HepG2 (cell line): Measurements from ENCODE around the gene TTBK2. TPM values are rescaled to one million over a fixed set of nuclear protein-coding genes. Genes with fewer than 3 reads are reported as not detected.

Source experiments
- CHD4 ChIP-seq: fragments of 200-600 bp; sonication (generic); IDR thresholded peaks from 2 replicates; pipeline ENCODE4 v1.7.0; 2017; ENCODE audit warnings: mild to moderate bottlenecking, low read length, borderline replicate concordance
- DR1 ChIP-seq: sonication (generic); formaldehyde crosslinking; IDR thresholded peaks from 2 replicates; pipeline ENCODE4 v1.8.0; 2021; ENCODE audit warnings: mild to moderate bottlenecking, missing genetic modification reagents, inconsistent platforms
- ELF3 ChIP-seq: IDR thresholded peaks from 2 replicates; pipeline ENCODE4 v1.6.1; 2016; ENCODE audit warnings: missing genetic modification reagents, missing compliant biosample characterization
- EZH2 ChIP-seq: conservative IDR thresholded peaks from 2 replicates; pipeline ENCODE4 v1.6.1; 2012; ENCODE audit warnings: mild to moderate bottlenecking, low read depth, low read length, moderate library complexity
- GATAD1 ChIP-seq: IDR thresholded peaks from 2 replicates; pipeline ENCODE4 v1.6.1; 2016; ENCODE audit warnings: missing genetic modification reagents, missing compliant biosample characterization
- LCORL ChIP-seq, 2 experiments: fragments of 450-650 bp in 1 of 2; sonication (generic) in 1 of 2; formaldehyde crosslinking in 1 of 2; IDR thresholded peaks; 2 replicates each; pipeline versions ENCODE4 v1.5.0 to v1.6.1; 2017 to 2020; ENCODE audit warnings: antibody characterized with exemption in 1 of 2, missing genetic modification reagents in 1 of 2
- MATR3 ChIP-seq: sonication (generic); formaldehyde crosslinking; IDR thresholded peaks from 2 replicates; pipeline ENCODE4 v1.4.0; 2020; ENCODE audit warnings: missing genetic modification reagents
- MBD4 ChIP-seq: IDR thresholded peaks from 2 replicates; pipeline ENCODE4 v1.6.1; 2012; ENCODE audit warnings: low read length, inconsistent platforms, borderline replicate concordance
- MTA1 ChIP-seq: sonication (generic); formaldehyde crosslinking; IDR thresholded peaks from 2 replicates; pipeline ENCODE4 v1.4.0; 2020; ENCODE audit warnings: missing genetic modification reagents, mild to moderate bottlenecking, borderline replicate concordance
- MYC ChIP-seq: sonication (generic); formaldehyde crosslinking; IDR thresholded peaks from 2 replicates; pipeline ENCODE4 v1.9.0; 2021; ENCODE audit warnings: missing genetic modification reagents, borderline replicate concordance
- MYNN ChIP-seq: sonication (generic); formaldehyde crosslinking; IDR thresholded peaks from 2 replicates; pipeline ENCODE4 v1.4.0; 2020; ENCODE audit warnings: mild to moderate bottlenecking, low read depth, missing genetic modification reagents
- NR1H2 ChIP-seq: sonication (generic); formaldehyde crosslinking; IDR thresholded peaks from 2 replicates; pipeline ENCODE4 v1.8.1; 2022; ENCODE audit warnings: low read depth, missing genetic modification reagents, borderline replicate concordance
- PHF8 ChIP-seq: sonication (generic); formaldehyde crosslinking; IDR thresholded peaks from 2 replicates; pipeline ENCODE4 v1.5.0; 2020; ENCODE audit warnings: missing genetic modification reagents
- PRPF4 ChIP-seq: fragments of 200-400 bp; formaldehyde crosslinking; IDR thresholded peaks from 2 replicates; pipeline ENCODE4 v1.6.1; 2016; ENCODE audit warnings: low read length, low read depth; ENCODE audit not compliant: poor library complexity, severe bottlenecking
- TEAD3 ChIP-seq: optimal IDR thresholded peaks from 2 replicates; pipeline ENCODE3; 2016; ENCODE audit warnings: borderline replicate concordance
- TFAP4 ChIP-seq: sonication (generic); IDR thresholded peaks from 2 replicates; pipeline ENCODE4 v1.6.1; 2016; ENCODE audit warnings: low read depth, borderline replicate concordance
- WIZ ChIP-seq: sonication (generic); formaldehyde crosslinking; IDR thresholded peaks from 2 replicates; pipeline ENCODE4 v1.5.1; 2020; ENCODE audit warnings: mild to moderate bottlenecking, missing genetic modification reagents
- ZFP36L1 ChIP-seq: sonication (generic); formaldehyde crosslinking; IDR thresholded peaks from 2 replicates; pipeline ENCODE4 v1.8.0; 2022; ENCODE audit warnings: mild to moderate bottlenecking, missing genetic modification reagents, moderate library complexity
- ZFP41 ChIP-seq: sonication (generic); formaldehyde crosslinking; IDR thresholded peaks from 2 replicates; pipeline ENCODE4 v1.4.0; 2020; ENCODE audit warnings: mild to moderate bottlenecking, missing genetic modification reagents, borderline replicate concordance
- ZNF121 ChIP-seq: sonication (generic); formaldehyde crosslinking; IDR thresholded peaks from 2 replicates; pipeline ENCODE4 v1.5.0; 2020; ENCODE audit warnings: mild to moderate bottlenecking, missing genetic modification reagents
- ZNF138 ChIP-seq: sonication (generic); formaldehyde crosslinking; IDR thresholded peaks from 2 replicates; pipeline ENCODE4 v1.5.0; 2020; ENCODE audit warnings: mild to moderate bottlenecking, low read depth, missing genetic modification reagents
- ZNF317 ChIP-seq: sonication (generic); formaldehyde crosslinking; IDR thresholded peaks from 2 replicates; pipeline ENCODE4 v1.5.0; 2020; ENCODE audit warnings: mild to moderate bottlenecking, missing genetic modification reagents
- ZNF44 ChIP-seq: sonication (generic); formaldehyde crosslinking; IDR thresholded peaks from 2 replicates; pipeline ENCODE4 v1.5.1; 2020; ENCODE audit warnings: mild to moderate bottlenecking, missing genetic modification reagents
- ZNF503 ChIP-seq: sonication (generic); formaldehyde crosslinking; IDR thresholded peaks from 2 replicates; pipeline ENCODE4 v1.4.0; 2020; ENCODE audit warnings: missing genetic modification reagents
- ZNF543 ChIP-seq: sonication (generic); formaldehyde crosslinking; IDR thresholded peaks from 2 replicates; pipeline ENCODE4 v1.4.0; 2020; ENCODE audit warnings: mild to moderate bottlenecking, missing genetic modification reagents
- ZNF546 ChIP-seq: sonication (generic); formaldehyde crosslinking; conservative IDR thresholded peaks from 2 replicates; pipeline ENCODE4 v1.8.1; 2023; ENCODE audit warnings: mild to moderate bottlenecking, missing genetic modification reagents
- ZNF597 ChIP-seq: sonication (generic); formaldehyde crosslinking; IDR thresholded peaks from 2 replicates; pipeline ENCODE4 v1.5.0; 2020; ENCODE audit warnings: missing genetic modification reagents
- ZNF652 ChIP-seq: IDR thresholded peaks from 2 replicates; pipeline ENCODE4 v1.6.1; 2016; ENCODE audit warnings: low read depth, borderline replicate concordance
- ZNF773 ChIP-seq: sonication (generic); formaldehyde crosslinking; IDR thresholded peaks from 2 replicates; pipeline ENCODE4 v1.4.0; 2020; ENCODE audit warnings: missing genetic modification reagents, borderline replicate concordance
- polyA plus RNA-seq, 8 experiments: library from polyadenylated mRNA; depleted of rRNA in 3 of 8; stranded (reverse) in 7 of 8; unstranded in 1 of 8; fragments of >200 nt; fragmentation: Illumina TruSeq in 4 of 8; extraction: Trizol in 4 of 8; gene quantifications; 2 replicates each; pipeline versions ENCODE4 v1.2.1 to v1.2.3, GENCODE V29; 2011 to 2016; ENCODE audit warnings: low read depth in 4 of 8, missing spikeins in 1 of 8, mixed read lengths in 1 of 8; ENCODE audit not compliant: insufficient read depth in 1 of 8
- total RNA-seq, 5 experiments: library from RNA; depleted of rRNA; stranded (reverse); fragments of >200 nt; fragmentation: Illumina TruSeq; extraction: Trizol; gene quantifications; 2 replicates each; pipeline ENCODE4 v1.2.3, GENCODE V29; 2016; ENCODE audit warnings: low read depth in 1 of 5

The TTBK2 gene
- total and polyA plus RNA-seq, 2 of the 13 experiments (the other 11 are each of a cell fraction or from before 2014, with no cell fraction given), result 5.1 to 7.4 TPM

- TF ChIP-seq GATAD1 (CRISPR knock-in tag) (no peak), PHF8 (no peak), LCORL (IDR thresholded peaks at IDR 0.05) (0 out of 2 replicates have a peak, but pooled peaks have one; percentile 16), LCORL (CRISPR knock-in tag; IDR thresholded peaks at IDR 0.05) (no peak), ZNF652 (CRISPR knock-in tag) (no peak), ZNF597 (CRISPR knock-in tag) (no peak), TFAP4 (no peak), ZNF773 (no peak), ZNF543 (no peak), ZFP36L1 (CRISPR knock-in tag) (no peak), MYNN (CRISPR knock-in tag) (no peak), CHD4 (peak; percentile 84; the same call in 1 of the 2 replicates), NR1H2 (CRISPR knock-in tag) (no peak), MTA1 (CRISPR knock-in tag) (no peak), WIZ (CRISPR knock-in tag) (no peak), MBD4 (no peak), PRPF4 (no peak), ZNF121 (peak; percentile 97), ZNF138 (CRISPR knock-in tag) (no peak), ZFP41 (CRISPR knock-in tag) (no peak), DR1 (CRISPR knock-in tag) (no peak), ZNF546 (no peak), ZNF317 (CRISPR knock-in tag) (no peak), ZNF44 (CRISPR knock-in tag) (no peak), ZNF503 (CRISPR knock-in tag) (no peak), TEAD3 (CRISPR knock-in tag) (peak; percentile 43), MYC (CRISPR knock-in tag) (0 out of 2 replicates have a peak, but pooled peaks have one; percentile 13), MATR3 (CRISPR knock-in tag) (no peak), EZH2 (no peak), ELF3 (CRISPR knock-in tag) (no peak)
Observed at GRCh38 chr15:42737529-42738328, 182.8 kb downstream of the TTBK2 start (continued).
